Subcutaneous abdominal adipose tissue (tissue), 5 donors: ENCODE measurements around the gene USP4.
A peak's percentile ranks its signal among the peaks of the same experiment; 100 is the strongest.

Source experiments
- H3K27ac ChIP-seq: one replicate; pipeline ENCODE4 v1.7.0; 2013; ENCODE audit warnings: low read depth, mild to moderate bottlenecking, inconsistent platforms, low read length, moderate library complexity
- H3K27me3 ChIP-seq, 5 donors: one replicate each; pipeline ENCODE4 v1.7.0; 2013; ENCODE audit warnings: low read length in 5 of 5, inconsistent platforms in 1 of 5; ENCODE audit not compliant: control insufficient read depth in 5 of 5, insufficient read depth in 4 of 5
- H3K36me3 ChIP-seq, 5 donors: one replicate each; pipeline ENCODE4 v1.7.0; 2013; ENCODE audit warnings: low read length in 5 of 5; ENCODE audit not compliant: control insufficient read depth in 5 of 5, insufficient read depth in 5 of 5
- H3K4me1 ChIP-seq, 5 donors: one replicate each; pipeline ENCODE4 v1.7.0; 2013; ENCODE audit warnings: low read length in 5 of 5, mild to moderate bottlenecking in 3 of 5, moderate library complexity in 1 of 5; ENCODE audit not compliant: control insufficient read depth in 5 of 5, insufficient read depth in 5 of 5
- H3K4me3 ChIP-seq, 5 donors: one replicate each; pipeline ENCODE4 v1.7.0; 2013; ENCODE audit warnings: low read length in 5 of 5, low read depth in 1 of 5
- H3K9ac ChIP-seq, 5 donors: one replicate each; pipeline ENCODE4 v1.7.0; 2013; ENCODE audit warnings: low read length in 5 of 5, mild to moderate bottlenecking in 4 of 5, moderate library complexity in 3 of 5
- H3K9me3 ChIP-seq, 5 donors: one replicate each; pipeline ENCODE4 v1.7.0; 2013; ENCODE audit warnings: low read length in 5 of 5; ENCODE audit not compliant: control insufficient read depth in 5 of 5
- donor health status: healthy.
- donor health status: healthy.
- donor health status: healthy.
- donor health status: healthy.
- donor health status: healthy.

The USP4 gene

GRCh38 chr3:49339941-49340800 lies at the start of gene USP4:
Gene USP4, minus strand, starts transcription at chr3:49340053. Its CDS starts 29 bp downstream, at chr3:49340024.
- H3K9me3 ChIP-seq = no peaks in the 10 kb centered on the region
- peaks cover under 1 to 48% (median 33%) of the 10 kb centered on the region in 5 donors for H3K4me1 ChIP-seq
- peak within 1 kb of the TSS; percentile 88 for H3K27ac ChIP-seq
- H3K4me3 ChIP-seq = peak within 1 kb of the TSS; percentile 78 to 90 (median 85)
- H3K36me3 ChIP-seq = peaks cover 2 to 14% (median 9%) of the 10 kb centered on the region in 5 donors
- H3K9ac ChIP-seq = peak within 1 kb of the TSS; percentile 68 to 89 (median 83)
- H3K27me3 ChIP-seq = no peaks in the 10 kb centered on the region

- peaks cover 0 to 13% (median 0%) of the 10 kb centered on the region in 5 donors for H3K36me3 ChIP-seq
- H3K4me1 ChIP-seq = peaks cover 0 to 32% (median 19%) of the 10 kb centered on the region in 5 donors
Observed at GRCh38 chr3:49389297-49389696, 49.4 kb upstream of the USP4 start.

GRCh38 chr3:49388289-49388820 lies 48.5 kb upstream of the USP4 start:
- H3K36me3 ChIP-seq = peaks cover 0 to 9% (median 0%) of the 10 kb centered on the region in 5 donors
- H3K4me3 ChIP-seq = no peak overlapping the region
- no peak overlapping the region for H3K9ac ChIP-seq
- no peaks in the 10 kb centered on the region for H3K9me3 ChIP-seq
- H3K4me1 ChIP-seq = peaks cover 0 to 37% (median 23%) of the 10 kb centered on the region in 5 donors
- H3K27ac ChIP-seq = no peak overlapping the region
- no peaks in the 10 kb centered on the region for H3K27me3 ChIP-seq

More at GRCh38 chr3:49389297-49389696, 49.4 kb upstream of the USP4 start:
- Histone ChIP-seq H3K9me3 (no peaks in the 10 kb centered on the region), H3K9ac (no peak overlapping the region), H3K27ac (no peak overlapping the region), H3K27me3 (no peaks in the 10 kb centered on the region), H3K4me3 (no peak overlapping the region)

GRCh38 chr3:49387721-49388120 lies 47.9 kb upstream of the USP4 start:
- H3K27ac ChIP-seq = no peak overlapping the region
- no peak overlapping the region for H3K4me3 ChIP-seq
- no peaks in the 10 kb centered on the region for H3K27me3 ChIP-seq
- H3K9me3 ChIP-seq = no peaks in the 10 kb centered on the region
- H3K9ac ChIP-seq = no peak overlapping the region
- H3K4me1 ChIP-seq = peaks cover 0 to 33% (median 23%) of the 10 kb centered on the region in 5 donors
- peaks cover 0 to 6% (median 0%) of the 10 kb centered on the region in 5 donors for H3K36me3 ChIP-seq

- Histone ChIP-seq H3K27me3 (no peaks in the 10 kb centered on the region), H3K9me3 (no peaks in the 10 kb centered on the region), H3K27ac (peak overlapping the region; percentile 11), H3K4me1 (peaks cover 0 to 28% (median 20%) of the 10 kb centered on the region in 5 donors), H3K36me3 (peaks cover 0 to 6% (median 0%) of the 10 kb centered on the region in 5 donors), H3K9ac (peak overlapping the region in 3 of 5 donors; percentile 11 to 40 (median 13)), H3K4me3 (peak overlapping the region in 1 of 5 donors; percentile 16)
Observed at GRCh38 chr3:49386056-49386756, 46.4 kb upstream of the USP4 start.

GRCh38 chr3:49385617-49386016 lies 45.8 kb upstream of the USP4 start:
- Histone ChIP-seq H3K4me1 (peaks cover 0 to 28% (median 20%) of the 10 kb centered on the region in 5 donors), H3K9me3 (no peaks in the 10 kb centered on the region), H3K27me3 (no peaks in the 10 kb centered on the region), H3K27ac (no peak overlapping the region), H3K4me3 (peak overlapping the region in 1 of 5 donors; percentile 16), H3K36me3 (peaks cover 0 to 6% (median 0%) of the 10 kb centered on the region in 5 donors), H3K9ac (no peak overlapping the region)

GRCh38 chr3:49383387-49383786 lies 43.5 kb upstream of the USP4 start:
- Histone ChIP-seq H3K36me3 (peaks cover 0 to 6% (median 0%) of the 10 kb centered on the region in 5 donors), H3K27me3 (no peaks in the 10 kb centered on the region), H3K4me1 (peaks cover 0 to 35% (median 24%) of the 10 kb centered on the region in 5 donors), H3K4me3 (no peak overlapping the region), H3K9ac (no peak overlapping the region), H3K9me3 (no peaks in the 10 kb centered on the region), H3K27ac (no peak overlapping the region)

- peaks cover 0 to 18% (median 14%) of the 10 kb centered on the region in 5 donors for H3K4me1 ChIP-seq
- H3K4me3 ChIP-seq = no peak overlapping the region
- H3K9me3 ChIP-seq = no peaks in the 10 kb centered on the region
- no peak overlapping the region for H3K9ac ChIP-seq
- no peaks in the 10 kb centered on the region for H3K27me3 ChIP-seq
- H3K27ac ChIP-seq = no peak overlapping the region
- peaks cover 2 to 23% (median 19%) of the 10 kb centered on the region in 5 donors for H3K36me3 ChIP-seq
Observed at GRCh38 chr3:49378249-49378895, 38.5 kb upstream of the USP4 start.

GRCh38 chr3:49377483-49377882 lies 37.6 kb upstream of the USP4 start:
- Histone ChIP-seq H3K9ac (no peak overlapping the region), H3K27me3 (no peaks in the 10 kb centered on the region), H3K4me1 (peaks cover 0 to 18% (median 14%) of the 10 kb centered on the region in 5 donors), H3K4me3 (no peak overlapping the region), H3K36me3 (peaks cover 2 to 31% (median 26%) of the 10 kb centered on the region in 5 donors), H3K27ac (peak overlapping the region; percentile 46), H3K9me3 (no peaks in the 10 kb centered on the region)
